Tibial nerve (tissue), 4 donors: ENCODE data around the gene CDK18. TPM values are rescaled to one million over a fixed set of nuclear protein-coding genes. Genes with fewer than 3 reads are reported as not detected.

Experiments used
- DNase-seq, 2 donors: peaks; one replicate each; pipeline ENCODE4 v3.0.0-alpha.2; 2019; ENCODE audit warnings: low spot score in 2 of 2
- H3K27ac ChIP-seq, 4 donors: fragments of 200-600 bp; sonication (generic) in 3 of 4; one replicate each; pipeline ENCODE4 v1.5.1; 2017 to 2019; ENCODE audit warnings: mild to moderate bottlenecking in 1 of 4
- H3K27me3 ChIP-seq, 2 donors: fragments of 200-600 bp; sonication (generic) in 1 of 2; one replicate each; pipeline versions ENCODE4 v1.5.1 to v1.6.0; 2017 to 2019
- H3K36me3 ChIP-seq, 3 donors: fragments of 200-600 bp; sonication (generic); one replicate each; pipeline ENCODE4 v1.5.1; 2018 to 2019
- H3K4me1 ChIP-seq, 4 donors: fragments of 200-600 bp; sonication (generic) in 3 of 4; one replicate each; pipeline ENCODE4 v1.5.1; 2017 to 2019
- H3K4me3 ChIP-seq, 4 donors: fragments of 200-600 bp; sonication (generic) in 3 of 4; one replicate each; pipeline ENCODE4 v1.5.1; 2017 to 2019; ENCODE audit warnings: mild to moderate bottlenecking in 1 of 4, moderate library complexity in 1 of 4
- H3K9me3 ChIP-seq, 4 donors: fragments of 200-600 bp; sonication (generic) in 3 of 4; one replicate each; pipeline ENCODE4 v1.5.1; 2017 to 2019
- CTCF ChIP-seq, 5 experiments: fragments of 200-600 bp in 3 of 5; fragments of 450-650 bp in 2 of 5; sonication (generic) in 3 of 5; IDR thresholded peaks; one replicate each; pipeline ENCODE4 v1.5.1; 2016 to 2019; ENCODE audit warnings: antibody characterized with exemption in 5 of 5, mild to moderate bottlenecking in 3 of 5, moderate library complexity in 2 of 5
- EP300 ChIP-seq, 2 donors: sonication (generic); formaldehyde crosslinking; IDR thresholded peaks; one replicate each; pipeline ENCODE4 v1.6.1; 2017; ENCODE audit warnings: antibody characterized with exemption in 2 of 2, mild to moderate bottlenecking in 1 of 2
- POLR2A ChIP-seq, 2 donors: fragments of 450-650 bp; IDR thresholded peaks; one replicate each; pipeline ENCODE4 v1.6.1; 2017; ENCODE audit warnings: antibody characterized with exemption in 2 of 2, mild to moderate bottlenecking in 2 of 2, moderate library complexity in 2 of 2
- WGBS, 2 donors: methylation state at CpG; one replicate each; pipeline ENCODE4 v1.1.5; 2018; 5-methylcytosine and 5-hydroxymethylcytosine counted together
- total RNA-seq, 4 donors: library from RNA; depleted of rRNA; stranded (reverse); fragments of >200 nt; gene quantifications; one replicate each; pipeline ENCODE4 v1.1.0, GENCODE V29; 2016

CDK18 gene
- total RNA-seq, 4 donors from 2014 or later, result 5.1 to 14.1 (median 7.5) TPM

- DNase-seq, result no peak
- Histone ChIP-seq H3K4me3 (no peak overlapping the region), H3K9me3 (peaks cover 0 to 14% (median 0%) of the 10 kb centered on the region in 4 donors), H3K27me3 (peaks cover 0 to 46% of the 10 kb centered on the region in 2 donors), H3K36me3 (no peaks in the 10 kb centered on the region), H3K4me1 (peaks cover 0 to 5% (median 0%) of the 10 kb centered on the region in 4 donors), H3K27ac (no peak overlapping the region)
- TF ChIP-seq CTCF (IDR thresholded peaks at IDR 0.05) (no peak), POLR2A (IDR thresholded peaks at IDR 0.05) (no peak), EP300 (IDR thresholded peaks at IDR 0.05) (no peak)
- 17 to 23% methylated on average over 13 of the region's 13 CpGs for WGBS, 2 donors
These were observed 31.6 kb upstream of the CDK18 start for GRCh38 chr1:205472737-205473441.

- TF ChIP-seq EP300 (IDR thresholded peaks at IDR 0.05), result no peak
- TF ChIP-seq CTCF (IDR thresholded peaks at IDR 0.05), result no peak
- TF ChIP-seq POLR2A (IDR thresholded peaks at IDR 0.05), result no peak
- no peak overlapping the region for H3K27ac ChIP-seq
- H3K9me3 ChIP-seq, result peaks cover 0 to 14% (median 0%) of the 10 kb centered on the region in 4 donors
- no peaks in the 10 kb centered on the region for H3K36me3 ChIP-seq
- peaks cover 0 to 9% (median 0%) of the 10 kb centered on the region in 4 donors for H3K4me1 ChIP-seq
- WGBS, 2 donors, result 17% methylated on average over 4 of the region's 4 CpGs
- H3K27me3 ChIP-seq, result peaks cover 0 to 48% of the 10 kb centered on the region in 2 donors
- no peak overlapping the region for H3K4me3 ChIP-seq
- DNase-seq, result no peak
These were observed 31.0 kb upstream of the CDK18 start for GRCh38 chr1:205473475-205473874.

GRCh38 chr1:205473966-205474365 is 30.5 kb upstream of the CDK18 start:
- 88 to 95% methylated on average over 7 of the region's 7 CpGs for WGBS, 2 donors
- TF ChIP-seq EP300 (IDR thresholded peaks at IDR 0.05) (no peak), CTCF (IDR thresholded peaks at IDR 0.05) (no peak), POLR2A (IDR thresholded peaks at IDR 0.05) (no peak)
- H3K4me3 ChIP-seq, result no peak overlapping the region
- H3K27ac ChIP-seq, result no peak overlapping the region
- H3K9me3 ChIP-seq, result peaks cover 0 to 14% (median 0%) of the 10 kb centered on the region in 4 donors
- H3K27me3 ChIP-seq, result peaks cover 0 to 53% of the 10 kb centered on the region in 2 donors
- DNase-seq, result no peak
- peaks cover 0 to 9% (median 0%) of the 10 kb centered on the region in 4 donors for H3K4me1 ChIP-seq
- no peaks in the 10 kb centered on the region for H3K36me3 ChIP-seq

GRCh38 chr1:205474571-205474970 is 29.9 kb upstream of the CDK18 start:
- no peaks in the 10 kb centered on the region for H3K36me3 ChIP-seq
- H3K27ac ChIP-seq, result no peak overlapping the region
- no peak overlapping the region for H3K4me3 ChIP-seq
- no peak for DNase-seq
- H3K9me3 ChIP-seq, result peaks cover 0 to 14% (median 0%) of the 10 kb centered on the region in 4 donors
- 95 to 96% methylated on average over 3 of the region's 3 CpGs for WGBS, 2 donors
- H3K27me3 ChIP-seq, result peaks cover 0 to 49% of the 10 kb centered on the region in 2 donors
- peaks cover 0 to 9% (median 0%) of the 10 kb centered on the region in 4 donors for H3K4me1 ChIP-seq
- no peak for TF ChIP-seq CTCF (IDR thresholded peaks at IDR 0.05)
- no peak for TF ChIP-seq POLR2A (IDR thresholded peaks at IDR 0.05)
- no peak for TF ChIP-seq EP300 (IDR thresholded peaks at IDR 0.05)

- 97 to 100% methylated on average over 1 of the region's 1 CpG for WGBS, 2 donors
These were observed 28.6 kb upstream of the CDK18 start for GRCh38 chr1:205475855-205476254.

More at GRCh38 chr1:205475855-205476254, 28.6 kb upstream of the CDK18 start:
- TF ChIP-seq POLR2A (IDR thresholded peaks at IDR 0.05) (no peak), EP300 (IDR thresholded peaks at IDR 0.05) (no peak), CTCF (IDR thresholded peaks at IDR 0.05) (no peak)
- Histone ChIP-seq H3K9me3 (peaks cover 0 to 14% (median 0%) of the 10 kb centered on the region in 4 donors), H3K27ac (no peak overlapping the region), H3K27me3 (peaks cover 0 to 55% of the 10 kb centered on the region in 2 donors), H3K36me3 (no peaks in the 10 kb centered on the region), H3K4me1 (peaks cover 0 to 9% (median 0%) of the 10 kb centered on the region in 4 donors), H3K4me3 (no peak overlapping the region)
- no peak for DNase-seq
